ENCODE data around the gene MUC12. TPM values are rescaled to one million over a fixed set of nuclear protein-coding genes. Genes with fewer than 3 reads are reported as not detected.

MUC12 gene
- total RNA-seq, 1 donor from 2014 or later: 1.4 TPM

DNA sequence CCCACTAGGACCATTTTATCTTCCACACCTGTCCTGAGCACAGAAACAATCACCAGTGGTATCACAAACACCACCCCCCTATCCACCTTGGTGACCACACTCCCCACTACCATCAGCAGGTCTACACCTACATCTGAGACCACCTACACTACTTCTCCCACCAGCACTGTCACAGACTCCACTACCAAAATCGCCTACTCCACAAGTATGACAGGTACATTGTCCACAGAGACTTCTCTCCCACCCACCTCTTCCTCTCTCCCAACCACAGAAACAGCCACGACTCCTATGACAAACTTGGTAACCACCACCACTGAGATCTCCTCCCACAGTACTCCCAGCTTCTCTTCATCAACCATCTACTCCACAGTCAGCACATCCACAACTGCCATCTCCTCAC, 16.7 kb upstream of the MUC12 start:
- TF ChIP-seq, protein P1, sequence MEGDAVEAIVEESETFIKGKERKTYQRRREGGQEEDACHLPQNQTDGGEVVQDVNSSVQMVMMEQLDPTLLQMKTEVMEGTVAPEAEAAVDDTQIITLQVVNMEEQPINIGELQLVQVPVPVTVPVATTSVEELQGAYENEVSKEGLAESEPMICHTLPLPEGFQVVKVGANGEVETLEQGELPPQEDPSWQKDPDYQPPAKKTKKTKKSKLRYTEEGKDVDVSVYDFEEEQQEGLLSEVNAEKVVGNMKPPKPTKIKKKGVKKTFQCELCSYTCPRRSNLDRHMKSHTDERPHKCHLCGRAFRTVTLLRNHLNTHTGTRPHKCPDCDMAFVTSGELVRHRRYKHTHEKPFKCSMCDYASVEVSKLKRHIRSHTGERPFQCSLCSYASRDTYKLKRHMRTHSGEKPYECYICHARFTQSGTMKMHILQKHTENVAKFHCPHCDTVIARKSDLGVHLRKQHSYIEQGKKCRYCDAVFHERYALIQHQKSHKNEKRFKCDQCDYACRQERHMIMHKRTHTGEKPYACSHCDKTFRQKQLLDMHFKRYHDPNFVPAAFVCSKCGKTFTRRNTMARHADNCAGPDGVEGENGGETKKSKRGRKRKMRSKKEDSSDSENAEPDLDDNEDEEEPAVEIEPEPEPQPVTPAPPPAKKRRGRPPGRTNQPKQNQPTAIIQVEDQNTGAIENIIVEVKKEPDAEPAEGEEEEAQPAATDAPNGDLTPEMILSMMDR (IDR thresholded peaks at IDR 0.05; ENCODE audit: unreplicated experiment): no peak
- Mint-ChIP-seq H3K4me1 (no peaks in the 10 kb centered on the region), H3K27ac (no peak overlapping the region), H3K27me3 (ENCODE audit: low read depth) (peaks cover 11% of the 10 kb centered on the region), H3K36me3 (no peaks in the 10 kb centered on the region), H3K9me3 (no peaks in the 10 kb centered on the region), H3K4me3 (no peak overlapping the region)
- no peak for DNase-seq (ENCODE audit: low spot score in 2 of 2, unreplicated experiment in 2 of 2)

DNA sequence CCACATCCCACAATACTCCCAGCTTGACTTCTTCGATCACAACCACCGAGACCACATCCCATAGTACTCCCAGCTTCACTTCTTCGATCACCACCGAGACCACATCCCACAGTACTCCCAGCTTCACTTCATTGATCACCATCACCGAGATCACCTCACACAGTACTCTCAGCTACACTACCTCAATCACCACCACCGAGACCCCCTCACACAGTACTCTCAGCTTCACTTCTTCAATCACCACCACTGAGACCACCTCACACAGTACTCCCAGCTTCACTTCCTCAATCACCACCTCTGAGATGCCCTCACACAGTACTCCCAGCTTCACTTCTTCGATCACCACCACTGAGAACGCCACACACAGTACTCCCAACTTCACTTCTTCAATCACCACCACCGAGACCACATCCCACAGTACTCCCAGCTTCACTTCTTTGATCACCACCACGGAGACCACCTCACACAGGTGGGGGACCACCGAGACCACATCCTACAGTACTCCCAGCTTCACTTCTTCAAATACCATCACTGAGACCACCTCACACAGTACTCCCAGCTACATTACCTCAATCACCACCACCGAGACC, 11.4 kb upstream of the MUC12 start:
- no peaks in the 10 kb centered on the region for H3K9me3 Mint-ChIP-seq
- no peak for DNase-seq (ENCODE audit: low spot score in 2 of 2, unreplicated experiment in 2 of 2)
- no peaks in the 10 kb centered on the region for H3K4me1 Mint-ChIP-seq
- TF ChIP-seq, protein P1 (IDR thresholded peaks at IDR 0.05; ENCODE audit: unreplicated experiment): no peak
- H3K4me3 Mint-ChIP-seq: no peak overlapping the region
- H3K27me3 Mint-ChIP-seq (ENCODE audit: low read depth): peaks cover 6% of the 10 kb centered on the region
- H3K27ac Mint-ChIP-seq: no peak overlapping the region
- no peaks in the 10 kb centered on the region for H3K36me3 Mint-ChIP-seq

DNA sequence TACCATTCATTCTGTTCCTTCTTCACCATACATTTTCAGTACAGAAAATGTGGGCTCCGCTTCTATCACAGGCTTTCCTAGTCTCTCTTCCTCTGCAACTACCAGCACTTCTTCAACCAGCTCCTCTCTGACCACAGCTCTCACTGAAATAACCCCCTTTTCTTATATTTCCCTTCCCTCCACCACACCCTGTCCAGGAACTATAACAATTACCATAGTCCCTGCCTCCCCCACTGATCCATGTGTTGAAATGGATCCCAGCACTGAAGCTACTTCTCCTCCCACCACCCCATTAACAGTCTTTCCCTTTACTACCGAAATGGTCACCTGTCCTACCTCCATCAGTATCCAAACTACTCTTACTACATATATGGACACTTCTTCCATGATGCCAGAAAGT, 9.5 kb upstream of the MUC12 start:
- H3K4me1 Mint-ChIP-seq: no peaks in the 10 kb centered on the region

DNA sequence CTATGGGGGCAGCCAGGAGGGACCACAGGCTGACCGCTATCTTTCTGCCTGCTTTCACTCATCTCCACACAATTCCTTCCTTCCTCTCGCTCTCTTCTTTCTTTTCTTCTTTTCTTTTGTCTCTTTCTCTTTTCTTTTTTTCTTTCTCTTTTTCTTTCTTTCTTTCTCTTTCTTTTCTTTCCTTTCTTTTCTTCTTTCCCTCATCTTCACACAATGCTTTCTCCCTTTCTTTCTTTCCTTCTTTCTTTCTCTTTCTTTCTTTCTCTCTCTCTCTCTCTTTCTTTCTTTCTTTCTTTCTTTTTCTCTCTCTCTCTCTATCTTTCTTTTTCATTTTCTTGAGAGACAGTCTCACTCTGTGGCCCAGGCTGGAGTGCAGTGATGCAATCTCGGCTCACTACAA, 6.8 kb upstream of the MUC12 start:
- no peak for DNase-seq (ENCODE audit: low spot score in 2 of 2, unreplicated experiment in 2 of 2)
- no peaks in the 10 kb centered on the region for H3K9me3 Mint-ChIP-seq
- H3K27ac Mint-ChIP-seq: no peak overlapping the region
- peaks cover 46% of the 10 kb centered on the region for H3K27me3 Mint-ChIP-seq (ENCODE audit: low read depth)
- H3K4me3 Mint-ChIP-seq: no peak overlapping the region
- H3K36me3 Mint-ChIP-seq: no peaks in the 10 kb centered on the region
- peaks cover 8% of the 10 kb centered on the region for H3K4me1 Mint-ChIP-seq
- TF ChIP-seq, protein P1 (IDR thresholded peaks at IDR 0.05; ENCODE audit: unreplicated experiment): no peak

More for the DNA sequence above, 9.5 kb upstream of the MUC12 start:
- no peak for DNase-seq (ENCODE audit: low spot score in 2 of 2, unreplicated experiment in 2 of 2)
- no peaks in the 10 kb centered on the region for H3K36me3 Mint-ChIP-seq
- H3K27me3 Mint-ChIP-seq (ENCODE audit: low read depth): peaks cover 24% of the 10 kb centered on the region
- TF ChIP-seq, protein P1 (IDR thresholded peaks at IDR 0.05; ENCODE audit: unreplicated experiment): no peak
- H3K27ac Mint-ChIP-seq: no peak overlapping the region
- H3K9me3 Mint-ChIP-seq: no peaks in the 10 kb centered on the region
- H3K4me3 Mint-ChIP-seq: no peak overlapping the region

DNA sequence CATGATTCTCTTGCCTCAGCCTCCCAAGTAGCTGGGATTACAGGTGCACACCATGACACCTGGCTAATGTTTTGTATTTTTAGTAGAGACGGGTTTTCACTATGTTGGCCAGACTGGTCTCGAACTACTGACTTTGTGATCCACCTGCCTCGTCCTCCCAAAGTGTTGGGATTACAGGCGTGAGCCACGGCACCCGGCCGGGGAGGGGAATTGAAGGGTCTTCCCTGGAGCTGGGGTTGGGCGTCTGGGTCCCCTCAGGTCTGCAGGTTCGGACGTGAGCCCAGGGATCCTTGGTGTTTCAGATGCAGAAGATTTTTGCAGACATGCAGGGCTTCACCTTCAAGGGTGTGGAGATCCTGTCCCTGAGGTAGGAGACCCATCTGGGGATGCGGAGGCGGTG, 6.0 kb upstream of the MUC12 start:
- Mint-ChIP-seq H3K27me3 (ENCODE audit: low read depth) (peaks cover 55% of the 10 kb centered on the region), H3K4me3 (no peak overlapping the region), H3K36me3 (no peaks in the 10 kb centered on the region), H3K27ac (no peak overlapping the region), H3K4me1 (peaks cover 10% of the 10 kb centered on the region), H3K9me3 (no peaks in the 10 kb centered on the region)
- TF ChIP-seq, protein P1 (IDR thresholded peaks at IDR 0.05; ENCODE audit: unreplicated experiment): no peak
- no peak for DNase-seq (ENCODE audit: low spot score in 2 of 2, unreplicated experiment in 2 of 2)

DNA sequence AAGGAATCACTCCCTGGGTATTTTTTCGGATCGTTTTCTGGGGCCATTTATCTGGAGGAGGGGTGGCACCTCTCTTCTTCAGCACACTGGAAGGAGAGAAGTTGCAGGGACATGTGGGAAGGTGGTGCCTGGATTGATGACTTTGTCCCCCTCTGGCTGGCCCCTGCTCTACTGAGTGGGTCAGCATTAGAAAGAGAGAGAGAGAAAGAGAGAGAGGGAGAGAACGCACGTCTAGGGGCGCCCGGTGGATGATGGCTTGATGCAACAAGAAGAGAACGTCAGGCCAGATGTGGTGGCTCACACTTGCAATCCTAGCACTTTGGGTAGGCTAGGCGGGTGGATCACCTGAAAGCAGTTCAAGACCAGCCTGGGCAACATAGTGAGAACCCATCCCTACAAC, 5.5 kb upstream of the MUC12 start:
- TF ChIP-seq, protein P1 (IDR thresholded peaks at IDR 0.05; ENCODE audit: unreplicated experiment): no peak
- H3K4me1 Mint-ChIP-seq: peaks cover 10% of the 10 kb centered on the region
- no peak overlapping the region for H3K4me3 Mint-ChIP-seq
- peaks cover 60% of the 10 kb centered on the region for H3K27me3 Mint-ChIP-seq (ENCODE audit: low read depth)
- no peak overlapping the region for H3K27ac Mint-ChIP-seq
- H3K36me3 Mint-ChIP-seq: no peaks in the 10 kb centered on the region
- no peaks in the 10 kb centered on the region for H3K9me3 Mint-ChIP-seq
- DNase-seq (ENCODE audit: low spot score in 2 of 2, unreplicated experiment in 2 of 2): no peak

All from mesothelial cell of epicardium (in vitro differentiated cells).